Hepatocyte (in vitro differentiated cells): ENCODE measurements around the gene ZC3H12C.

Source experiments
- CTCF ChIP-seq: fragments of 200-600 bp; sonication (generic); IDR thresholded peaks from 2 replicates; pipeline ENCODE4 v1.5.1; 2016; ENCODE audit warnings: antibody characterized with exemption, mild to moderate bottlenecking; ENCODE audit not compliant: poor library complexity
- EZH2 ChIP-seq: fragments of 200-600 bp; sonication (generic); IDR thresholded peaks from 2 replicates; pipeline ENCODE4 v1.6.1; 2016; ENCODE audit warnings: antibody characterized with exemption, mild to moderate bottlenecking, borderline replicate concordance

- TF ChIP-seq CTCF (no peak), EZH2 (no peak)
Measured at GRCh38 chr11:110096496-110096895, 3.3 kb downstream of the ZC3H12C start.
